Caco-2 (cell line): ENCODE results near the gene SAMM50. TPM values are rescaled to one million over a fixed set of nuclear protein-coding genes. Genes with fewer than 3 reads are reported as not detected.

Experiments
- Bru-seq: library from RNA; stranded (reverse); fragments of 400-500 nt; gene quantifications from one replicate; lab custom pipeline; 2021; lab: Mats Ljungman, UMichigan
- BruChase-seq, 2 experiments: library from RNA; stranded (reverse); fragments of 400-500 nt; gene quantifications; one replicate each; lab custom pipeline; 2021; lab: Mats Ljungman, UMichigan
- BruUV-seq: library from RNA; stranded (reverse); fragments of 400-500 nt; replicated peaks from 2 replicates; lab custom pipeline; 2021; lab: Mats Ljungman, UMichigan
- CTCF ChIA-PET: fragments of 300-600 bp; sonication (Branson Sonifier 250); formaldehyde crosslinking; loops from one replicate; lab custom pipeline; 2022; ENCODE audit warnings: antibody characterized with exemption; lab: Charles Lee
- POLR2A ChIA-PET: fragments of 300-600 bp; sonication (Branson Sonifier 250); formaldehyde crosslinking; loops from one replicate; lab custom pipeline; 2022; ENCODE audit warnings: antibody characterized with exemption; lab: Charles Lee
- DNase-seq, 2 experiments: peaks; one replicate each; pipeline versions ENCODE4 v3.0.0 to v3.0.0-alpha.2; 2020 to 2022
- H3K27me3 ChIP-seq: replicated peaks from 2 replicates; pipeline ENCODE4 v1.6.0; 2011; ENCODE audit warnings: low read length; ENCODE audit not compliant: control insufficient read depth, insufficient read depth
- H3K36me3 ChIP-seq: 2 replicates; pipeline ENCODE4 v1.5.1; 2011; ENCODE audit warnings: low read length; ENCODE audit not compliant: control insufficient read depth, insufficient read depth
- H3K4me1 ChIP-seq: fragments of 250-450 bp; sonication (Bioruptor Pico); 2 replicates; pipeline ENCODE4 v1.5.1; 2020; ENCODE audit warnings: mild to moderate bottlenecking
- H3K4me3 ChIP-seq: 2 replicates; pipeline ENCODE4 v1.5.1; 2011; ENCODE audit warnings: low read depth, mild to moderate bottlenecking, control low read depth, low read length
- H3K9me3 ChIP-seq: fragments of 250-450 bp; sonication (Bioruptor Pico); 2 replicates; pipeline ENCODE4 v1.5.1; 2020; ENCODE audit warnings: mild to moderate bottlenecking, moderate library complexity
- H3K27ac Mint-ChIP-seq: one replicate; pipeline ENCODE4 v1.8.0; 2022; ENCODE audit warnings: mixed read lengths; ENCODE audit not compliant: unreplicated experiment
- H3K27me3 Mint-ChIP-seq: one replicate; pipeline ENCODE4 v1.8.0; 2022; ENCODE audit warnings: mixed read lengths; ENCODE audit not compliant: insufficient read depth, unreplicated experiment
- H3K36me3 Mint-ChIP-seq: one replicate; pipeline ENCODE4 v1.8.0; 2022; ENCODE audit warnings: mild to moderate bottlenecking, mixed read lengths; ENCODE audit not compliant: insufficient read depth, unreplicated experiment
- H3K4me1 Mint-ChIP-seq: one replicate; pipeline ENCODE4 v1.8.0; 2022; ENCODE audit warnings: low read depth, mixed read lengths; ENCODE audit not compliant: unreplicated experiment
- H3K4me3 Mint-ChIP-seq: one replicate; pipeline ENCODE4 v1.8.0; 2022; ENCODE audit warnings: mild to moderate bottlenecking, moderate library complexity, mixed read lengths; ENCODE audit not compliant: unreplicated experiment
- H3K9me3 Mint-ChIP-seq: one replicate; pipeline ENCODE4 v1.8.0; 2022; ENCODE audit warnings: mixed read lengths; ENCODE audit not compliant: unreplicated experiment
- CTCF ChIP-seq, 2 experiments: fragments of 200-600 bp in 1 of 2; IDR thresholded peaks; 1 replicate in 1 of 2; 2 replicates in 1 of 2; pipeline versions ENCODE4 v1.5.1 to v1.8.0; 2011 to 2022; ENCODE audit warnings: antibody characterized with exemption in 1 of 2, control low read depth in 1 of 2, inconsistent platforms in 1 of 2, low read depth in 1 of 2, low read length in 1 of 2, mild to moderate bottlenecking in 1 of 2, moderate library complexity in 1 of 2; ENCODE audit not compliant: insufficient read depth in 1 of 2, severe bottlenecking in 1 of 2, unreplicated experiment in 1 of 2
- intact Hi-C: fragments of 100-400 bp; cut with micrococcal nuclease; formaldehyde crosslinking; loops from one replicate; pipeline ENCODE4 v1.10.0; 2022; ENCODE audit not compliant: unreplicated experiment
- long read RNA-seq: library from polyadenylated mRNA; stranded (forward); transcript quantifications from one replicate; pipeline ENCODE4 v2.0.0, GENCODE V29; 2022
- total RNA-seq: library from RNA; stranded (reverse); gene quantifications from 2 replicates; pipeline ENCODE4 v1.2.3, GENCODE V29; 2022

The SAMM50 gene
- 59.9 and 66.4 TPM in 2 replicates for total RNA-seq
- percentile 69 among the genes with signal in this experiment for Bru-seq, nascent RNA
- BruChase-seq, experiment 1, labeled RNA remaining after a 2-hour chase: percentile 70 among the genes with signal in this experiment
- percentile 79 among the genes with signal in this experiment for BruChase-seq, experiment 2, labeled RNA remaining after a 6-hour chase
- long read RNA-seq, transcript SAMM50-201 (15 exons, 1,717 nt): major isoform, 121 of 128 reads
- long read RNA-seq, partial matches to known transcripts: 6 of 128 reads
- long read RNA-seq, other reads (novel, unspliced or antisense): 1 of 128 reads

- POLR2A ChIA-PET: no interaction called here
- no peaks in the 10 kb centered on the region for H3K27me3 ChIP-seq
- H3K36me3 ChIP-seq: no peaks in the 10 kb centered on the region; the same call in 1 of the 2 replicates
- CTCF ChIA-PET: interaction anchor here (0.5 to 2.0 kb wide), 3 partner anchors 9 to 130 kb away, joined by 3 to 16 read pairs (median 5); no protein-coding TSS in a partner anchor
- no peaks in the 10 kb centered on the region for H3K27me3 Mint-ChIP-seq
- peaks cover 6% of the 10 kb centered on the region for H3K4me1 Mint-ChIP-seq
- intact Hi-C loops: no loop called here
- no peaks in the 10 kb centered on the region for H3K36me3 Mint-ChIP-seq
- no peaks in the 10 kb centered on the region; the same call in 1 of the 2 replicates for H3K4me1 ChIP-seq
- H3K9me3 ChIP-seq: no peaks in the 10 kb centered on the region
- H3K4me3 Mint-ChIP-seq: peak within 1 kb of the TSS; percentile 85
- peak; percentile 91 to 92 for DNase-seq
- peak within 1 kb of the TSS; percentile 82 for H3K4me3 ChIP-seq
- TF ChIP-seq CTCF (IDR thresholded peaks at IDR 0.05; ENCODE audit: insufficient read depth in 1 of 2, low read depth in 1 of 2, low read length in 1 of 2, severe bottlenecking in 1 of 2, unreplicated experiment in 1 of 2): no peak
- BruUV-seq: no TSS peak
- peak within 1 kb of the TSS; percentile 79 for H3K27ac Mint-ChIP-seq
- no peaks in the 10 kb centered on the region for H3K9me3 Mint-ChIP-seq
Observed at GRCh38 chr22:43955040-43955882, at the start of gene SAMM50. TSS of gene SAMM50 (plus strand) at chr22:43955442. CDS start at chr22:43955578, 136 bp downstream.

- TF ChIP-seq CTCF (IDR thresholded peaks at IDR 0.05; ENCODE audit: insufficient read depth in 1 of 2, low read depth in 1 of 2, low read length in 1 of 2, severe bottlenecking in 1 of 2, unreplicated experiment in 1 of 2): no peak
- no peak overlapping the region for H3K4me3 ChIP-seq
- no peaks in the 10 kb centered on the region for H3K9me3 Mint-ChIP-seq
- DNase-seq: no peak
- H3K4me1 Mint-ChIP-seq: no peaks in the 10 kb centered on the region
- peaks cover 14% of the 10 kb centered on the region for H3K27me3 Mint-ChIP-seq
- H3K36me3 ChIP-seq: no peaks in the 10 kb centered on the region
- ChIA-PET POLR2A (no interaction called here), CTCF (interaction anchor here (1.4 kb wide), 2 partner anchors 21 to 23 kb away, joined by 5 to 7 read pairs; no protein-coding TSS in a partner anchor)
- no peaks in the 10 kb centered on the region for H3K36me3 Mint-ChIP-seq
- no TSS peak for BruUV-seq
- no peaks in the 10 kb centered on the region for H3K4me1 ChIP-seq
- intact Hi-C loops: no loop called here
- H3K27ac Mint-ChIP-seq: no peak overlapping the region
- H3K9me3 ChIP-seq: no peaks in the 10 kb centered on the region
- no peak overlapping the region for H3K4me3 Mint-ChIP-seq
- H3K27me3 ChIP-seq: no peaks in the 10 kb centered on the region
Observed at GRCh38 chr22:43905681-43906080, 49.6 kb upstream of the SAMM50 start.

- no peak for TF ChIP-seq CTCF (IDR thresholded peaks at IDR 0.05; ENCODE audit: insufficient read depth in 1 of 2, low read depth in 1 of 2, low read length in 1 of 2, severe bottlenecking in 1 of 2, unreplicated experiment in 1 of 2)
- H3K4me3 Mint-ChIP-seq: no peak overlapping the region
Observed at GRCh38 chr22:43909708-43910107, 45.5 kb upstream of the SAMM50 start.

More at GRCh38 chr22:43909708-43910107, 45.5 kb upstream of the SAMM50 start:
- peaks cover 33% of the 10 kb centered on the region for H3K27me3 Mint-ChIP-seq
- Histone ChIP-seq H3K4me1 (no peaks in the 10 kb centered on the region), H3K36me3 (no peaks in the 10 kb centered on the region), H3K4me3 (no peak overlapping the region), H3K9me3 (no peaks in the 10 kb centered on the region), H3K27me3 (no peaks in the 10 kb centered on the region)
- H3K9me3 Mint-ChIP-seq: peaks cover 10% of the 10 kb centered on the region
- H3K4me1 Mint-ChIP-seq: no peaks in the 10 kb centered on the region
- no peaks in the 10 kb centered on the region for H3K36me3 Mint-ChIP-seq
- BruUV-seq: no TSS peak
- CTCF ChIA-PET: no interaction called here
- POLR2A ChIA-PET: no interaction called here
- no peak overlapping the region for H3K27ac Mint-ChIP-seq
- no peak for DNase-seq
- intact Hi-C loops: no loop called here
